GM19452 (cell line): ENCODE measurements around the gene VEZT.

Source experiments
- ATAC-seq: cut with Tn5 transposase; IDR thresholded peaks from one replicate; pipeline ENCODE4 v1.9.1; 2021; ENCODE audit not compliant: unreplicated experiment

The VEZT gene

DNA sequence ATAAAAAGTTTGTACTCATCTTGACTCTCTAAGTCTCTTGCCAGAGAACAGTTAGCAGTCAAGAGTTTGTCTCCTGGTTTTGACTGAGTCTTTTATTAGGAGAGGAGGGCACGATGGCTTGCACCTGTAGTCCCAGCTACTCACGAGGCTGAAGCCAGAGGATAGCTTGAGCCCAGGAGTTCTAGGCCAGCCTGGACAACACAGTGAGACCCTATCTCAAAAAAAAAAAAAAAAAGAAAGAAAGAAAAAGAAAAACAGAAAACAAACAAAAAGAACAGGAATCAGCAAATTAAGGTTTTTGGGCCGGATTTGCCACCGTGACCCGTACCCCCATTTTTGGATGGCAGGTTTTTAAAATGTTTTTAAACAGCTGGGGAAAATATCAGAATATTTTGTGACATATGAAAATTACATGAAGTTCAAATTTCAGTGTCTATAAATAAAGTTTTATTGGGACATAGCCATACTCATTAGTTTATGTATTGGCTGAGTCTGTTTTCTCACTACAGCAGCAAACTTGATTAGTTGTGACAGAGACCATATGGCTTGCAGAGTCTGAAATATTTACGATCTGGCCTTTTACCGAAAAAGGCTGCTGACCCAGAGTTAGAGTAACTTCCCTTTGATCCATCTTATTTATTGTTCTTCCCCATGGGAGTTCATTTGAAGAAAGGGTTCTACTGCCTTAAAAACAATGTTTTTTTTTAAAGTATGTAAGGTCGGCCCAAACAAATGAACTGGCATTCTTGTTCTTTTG is 31.2 kb downstream of the VEZT start:
- no peak for ATAC-seq

GRCh38 chr12:95253386-95253785 is 35.8 kb downstream of the VEZT start:
- ATAC-seq: no peak

- ATAC-seq: no peak
Measured at GRCh38 chr12:95257541-95257940, 39.9 kb downstream of the VEZT start.

DNA sequence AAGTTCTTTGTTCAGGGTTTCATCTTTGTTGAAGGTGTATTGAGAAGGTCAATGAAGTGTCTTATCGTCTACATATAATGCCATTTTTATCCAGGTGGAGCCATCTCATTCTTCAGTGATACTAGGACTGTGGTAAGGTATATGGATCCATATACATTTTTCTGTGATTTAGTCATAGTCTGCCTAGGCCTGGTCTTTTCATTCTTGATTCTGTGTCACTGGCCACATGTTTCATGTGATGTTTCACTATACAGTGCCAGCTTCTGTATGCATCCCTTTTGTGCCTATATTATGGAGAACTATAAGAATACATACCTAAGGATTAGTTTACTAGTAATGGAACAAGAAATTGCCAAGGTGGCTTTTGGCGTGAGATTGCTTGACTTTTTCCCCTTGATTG is 40.5 kb downstream of the VEZT start:
- ATAC-seq: no peak

DNA sequence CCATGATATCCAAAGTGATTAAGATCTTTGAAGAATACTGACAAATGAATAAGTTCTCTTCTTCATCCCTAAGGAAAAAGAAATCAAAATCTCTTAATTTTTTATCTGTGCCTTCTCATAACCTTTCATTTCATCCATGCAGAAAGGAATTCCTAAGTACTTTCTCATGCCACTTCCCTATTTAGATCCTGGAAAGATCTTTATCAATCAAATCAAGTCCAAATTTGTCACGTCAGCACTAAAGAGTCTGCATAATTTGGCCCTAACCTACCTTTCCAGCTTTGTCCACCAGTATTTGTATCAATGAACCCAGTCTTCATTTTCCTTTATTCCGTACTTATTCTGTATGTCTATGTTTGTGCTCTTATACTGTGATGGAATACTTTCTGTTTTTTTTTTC is 41.2 kb downstream of the VEZT start:
- no peak for ATAC-seq

- ATAC-seq: no peak
Measured at GRCh38 chr12:95259368-95259767, 41.8 kb downstream of the VEZT start.

DNA sequence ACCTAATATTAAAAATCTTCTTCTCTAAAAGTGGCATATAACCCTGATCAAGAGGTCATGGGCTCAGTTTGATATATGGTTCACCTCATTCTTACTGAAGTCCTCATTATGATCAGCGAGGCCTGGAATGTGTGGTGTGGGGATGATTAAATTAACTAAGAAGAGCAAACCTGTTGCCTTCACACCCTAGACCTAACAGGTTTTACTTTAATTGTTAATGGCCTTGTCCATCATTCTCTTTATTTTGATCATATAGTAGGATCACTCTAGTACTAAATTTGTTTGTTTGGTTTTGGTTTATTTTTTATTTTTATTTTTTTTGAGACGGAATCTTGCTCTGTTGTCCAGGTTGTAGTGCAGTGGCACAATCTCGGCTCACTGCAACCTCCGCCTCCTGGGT is 43.5 kb downstream of the VEZT start:
- no peak for ATAC-seq

GRCh38 chr12:95262808-95263207 is 45.2 kb downstream of the VEZT start:
- no peak for ATAC-seq

DNA sequence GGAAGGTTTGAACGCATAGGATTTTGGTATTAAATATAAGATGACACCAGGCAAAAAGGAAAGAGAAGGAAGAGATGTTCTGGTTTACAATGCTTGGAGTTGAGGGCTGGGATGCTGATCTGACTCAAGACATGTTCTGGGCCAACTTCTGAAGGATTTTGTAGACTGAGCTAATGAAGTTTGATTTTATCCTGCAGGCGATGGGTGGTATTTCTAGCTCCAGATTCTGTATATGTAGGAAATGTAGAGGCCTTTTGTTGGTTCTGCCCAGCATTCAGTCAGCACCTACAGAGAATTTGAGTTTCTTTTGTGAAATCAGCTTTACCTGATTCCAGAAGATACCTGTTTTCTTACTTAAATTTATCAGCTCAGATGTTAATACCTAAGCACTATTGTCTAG is 48.2 kb downstream of the VEZT start:
- ATAC-seq: no peak

DNA sequence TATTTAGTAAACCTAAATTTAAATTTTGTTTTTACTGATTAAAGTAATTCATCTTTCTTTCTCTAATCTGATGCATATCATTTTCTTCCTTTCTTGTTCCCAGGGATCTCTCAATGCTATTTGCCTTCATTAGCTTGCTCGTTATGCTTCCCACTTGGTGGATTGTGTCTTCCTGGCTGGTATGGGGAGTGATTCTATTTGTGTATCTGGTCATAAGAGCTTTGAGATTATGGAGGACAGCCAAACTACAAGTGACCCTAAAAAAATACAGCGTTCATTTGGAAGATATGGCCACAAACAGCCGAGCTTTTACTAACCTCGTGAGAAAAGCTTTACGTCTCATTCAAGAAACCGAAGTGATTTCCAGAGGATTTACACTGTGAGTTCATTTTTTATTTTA is 48.6 kb downstream of the VEZT start:
- ATAC-seq: no peak

DNA sequence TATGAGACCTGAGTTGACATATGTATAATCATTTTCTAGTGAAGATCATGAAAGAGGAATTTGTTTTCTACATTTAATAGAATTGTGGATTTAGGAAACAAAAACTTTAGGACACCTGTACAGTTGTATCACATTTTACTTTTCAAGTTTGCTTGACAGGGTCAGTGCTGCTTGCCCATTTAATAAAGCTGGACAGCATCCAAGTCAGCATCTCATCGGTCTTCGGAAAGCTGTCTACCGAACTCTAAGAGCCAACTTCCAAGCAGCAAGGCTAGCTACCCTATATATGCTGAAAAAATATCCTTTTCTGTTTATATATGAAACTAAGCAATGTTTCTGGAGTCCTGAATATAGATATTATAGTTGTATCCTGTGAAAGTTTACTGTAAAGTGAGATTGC is 52.3 kb downstream of the VEZT start:
- ATAC-seq: no peak

DNA sequence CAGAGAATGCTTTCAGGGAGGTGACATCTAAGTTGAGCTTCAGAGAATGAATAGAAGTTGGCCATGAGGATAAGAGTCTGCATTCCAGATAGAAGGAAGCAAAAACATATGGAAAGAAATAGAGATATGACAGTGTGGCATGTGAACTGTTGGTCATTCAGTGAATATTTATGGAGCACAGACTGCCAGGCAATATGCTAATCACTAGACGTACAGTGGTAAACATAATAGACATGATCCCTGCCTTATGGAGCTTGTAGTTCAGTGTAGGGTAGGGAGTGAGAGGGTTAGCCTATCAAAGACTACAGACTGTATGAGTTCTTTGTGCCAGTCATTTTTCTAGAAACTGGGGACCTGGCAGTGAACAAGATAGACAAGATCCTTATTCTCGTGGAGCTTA is 53.9 kb downstream of the VEZT start:
- no peak for ATAC-seq

DNA sequence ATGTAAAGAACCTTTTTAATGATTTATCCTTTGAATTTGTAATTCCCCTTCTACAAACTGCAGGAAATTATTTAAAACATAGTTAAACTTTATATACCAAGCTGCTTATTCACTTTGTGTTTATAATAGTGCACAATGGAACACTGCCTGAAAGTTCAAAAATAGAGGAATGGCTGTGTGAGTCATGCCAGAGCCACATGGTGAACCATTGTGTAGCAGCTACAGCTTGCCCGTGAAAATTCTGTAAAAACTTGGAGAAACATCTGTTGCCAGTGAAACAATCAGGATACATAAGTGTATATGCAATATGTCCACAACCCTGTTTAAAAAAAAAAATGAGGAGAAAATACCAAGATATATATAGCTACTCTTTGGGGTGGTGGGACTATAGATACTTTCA is 59.5 kb downstream of the VEZT start:
- ATAC-seq: no peak

- no peak for ATAC-seq
Measured at GRCh38 chr12:95279856-95280255, 62.2 kb downstream of the VEZT start.

DNA sequence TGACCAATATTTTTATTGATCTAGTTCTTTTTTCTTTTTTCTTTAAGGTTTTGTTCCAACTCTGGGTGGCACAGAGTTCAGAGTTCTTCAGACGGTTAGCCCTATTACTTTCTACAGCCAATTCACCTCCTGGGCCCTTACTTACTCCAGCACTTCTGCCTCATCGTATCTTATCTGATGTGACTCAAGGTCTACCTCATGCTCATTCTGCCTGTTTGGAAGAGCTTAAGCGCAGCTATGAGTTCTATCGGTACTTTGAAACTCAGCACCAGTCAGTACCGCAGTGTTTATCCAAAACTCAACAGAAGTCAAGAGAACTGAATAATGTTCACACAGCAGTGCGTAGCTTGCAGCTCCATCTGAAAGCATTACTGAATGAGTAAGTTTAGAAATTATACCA is 64.7 kb downstream of the VEZT start:
- no peak for ATAC-seq

DNA sequence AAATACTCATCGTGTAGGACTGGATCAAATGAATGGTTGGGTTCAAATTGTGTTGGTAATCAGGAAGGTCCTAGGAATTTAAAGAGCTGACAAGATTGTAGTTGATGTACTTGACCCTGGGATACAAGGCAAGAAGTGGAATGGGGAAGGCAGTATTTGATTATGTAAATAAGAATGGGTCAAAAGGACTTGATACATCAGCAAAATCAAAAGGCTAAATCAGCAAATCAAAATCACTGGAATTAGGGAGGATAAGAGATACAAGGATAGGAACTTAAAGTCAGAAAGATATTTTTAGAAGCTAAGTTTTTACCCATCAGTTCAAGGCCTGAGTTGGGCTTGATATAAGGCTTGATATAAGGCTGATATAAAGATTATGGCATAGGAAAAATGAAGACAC is 65.8 kb downstream of the VEZT start:
- ATAC-seq: no peak

- ATAC-seq: no peak
Measured at GRCh38 chr12:95286713-95287112, 69.1 kb downstream of the VEZT start.

DNA sequence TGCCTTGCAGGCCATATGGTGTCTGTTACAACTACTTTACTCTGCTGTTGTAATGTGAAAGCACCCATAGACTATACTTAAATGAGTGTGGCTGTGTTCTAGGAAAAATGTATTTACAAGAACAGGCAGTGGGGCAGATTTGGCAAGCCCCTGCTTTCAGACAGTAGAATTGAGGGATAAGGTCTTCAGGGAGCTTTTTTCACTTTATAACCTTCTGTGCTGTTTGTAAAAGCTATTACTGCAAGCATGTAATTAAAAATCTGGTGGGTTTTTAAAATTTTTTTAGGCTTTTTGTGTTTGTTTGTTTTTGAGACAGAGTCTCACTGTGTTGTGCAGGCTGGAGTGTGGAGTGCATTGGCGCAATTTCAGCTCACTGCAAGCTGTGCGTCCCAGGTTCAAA is 73.9 kb downstream of the VEZT start:
- no peak for ATAC-seq

- no peak for ATAC-seq
Measured at GRCh38 chr12:95298916-95299315, 81.3 kb downstream of the VEZT start.

GRCh38 chr12:95300286-95300685 is 82.7 kb downstream of the VEZT start:
- ATAC-seq: no peak

DNA sequence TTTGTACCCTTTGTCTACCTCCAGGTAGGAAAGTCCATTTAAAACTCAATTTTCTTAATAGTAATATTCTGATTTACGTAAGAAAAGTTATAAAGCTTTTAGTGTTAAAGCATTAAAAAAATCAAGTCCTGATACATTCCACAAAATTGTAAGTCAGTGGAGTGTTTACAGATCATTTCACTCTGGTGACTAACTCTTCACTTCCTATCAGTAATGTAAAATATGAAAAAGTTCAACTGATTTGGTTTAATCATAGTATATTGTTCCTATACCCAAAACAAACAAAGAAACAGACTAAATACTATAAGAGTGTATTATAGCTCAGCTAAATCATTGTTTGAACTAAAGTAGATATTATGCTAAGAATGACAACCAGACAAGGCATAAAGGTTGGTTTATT is 85.9 kb downstream of the VEZT start:
- no peak for ATAC-seq

GRCh38 chr12:95304673-95305198 is 87.1 kb downstream of the VEZT start:
- no peak for ATAC-seq

GRCh38 chr12:95312656-95313055 is 95.0 kb downstream of the VEZT start:
- ATAC-seq: no peak
